Omental fat pad (tissue), 4 donors: ENCODE data around the gene B4GALNT2. TPM values are rescaled to one million over a fixed set of nuclear protein-coding genes. Genes with fewer than 3 reads are reported as not detected.
"Not testable (repeated sequence)": the region's sequence is repeated elsewhere in the genome, so short reads cannot be mapped to it uniquely, and the experiment has no call there.

Experiments
- ATAC-seq: fragments of 150-250 bp; one replicate; pipeline ENCODE4 v1.9.1; 2016; ENCODE audit warnings: mild to moderate bottlenecking, moderate library complexity; ENCODE audit not compliant: low FRiP score
- DNase-seq: peaks from one replicate; pipeline ENCODE4 v3.0.0-alpha.2; 2019; ENCODE audit warnings: low spot score
- total RNA-seq, 4 donors: library from RNA; depleted of rRNA; stranded (reverse); fragments of >200 nt; gene quantifications; one replicate each; pipeline ENCODE4 v1.1.0, GENCODE V29; 2016
- TF ChIP-seq, protein P1 (sequence below), 3 donors: fragments of 450-650 bp; IDR thresholded peaks; one replicate each; pipeline ENCODE4 v1.5.1; 2016 to 2017; ENCODE audit warnings: antibody characterized with exemption in 3 of 3, mild to moderate bottlenecking in 3 of 3, moderate library complexity in 2 of 3

Gene B4GALNT2
- total RNA-seq = not detected

- ATAC-seq = no peak
- DNase-seq = no peak
- TF ChIP-seq, protein P1, sequence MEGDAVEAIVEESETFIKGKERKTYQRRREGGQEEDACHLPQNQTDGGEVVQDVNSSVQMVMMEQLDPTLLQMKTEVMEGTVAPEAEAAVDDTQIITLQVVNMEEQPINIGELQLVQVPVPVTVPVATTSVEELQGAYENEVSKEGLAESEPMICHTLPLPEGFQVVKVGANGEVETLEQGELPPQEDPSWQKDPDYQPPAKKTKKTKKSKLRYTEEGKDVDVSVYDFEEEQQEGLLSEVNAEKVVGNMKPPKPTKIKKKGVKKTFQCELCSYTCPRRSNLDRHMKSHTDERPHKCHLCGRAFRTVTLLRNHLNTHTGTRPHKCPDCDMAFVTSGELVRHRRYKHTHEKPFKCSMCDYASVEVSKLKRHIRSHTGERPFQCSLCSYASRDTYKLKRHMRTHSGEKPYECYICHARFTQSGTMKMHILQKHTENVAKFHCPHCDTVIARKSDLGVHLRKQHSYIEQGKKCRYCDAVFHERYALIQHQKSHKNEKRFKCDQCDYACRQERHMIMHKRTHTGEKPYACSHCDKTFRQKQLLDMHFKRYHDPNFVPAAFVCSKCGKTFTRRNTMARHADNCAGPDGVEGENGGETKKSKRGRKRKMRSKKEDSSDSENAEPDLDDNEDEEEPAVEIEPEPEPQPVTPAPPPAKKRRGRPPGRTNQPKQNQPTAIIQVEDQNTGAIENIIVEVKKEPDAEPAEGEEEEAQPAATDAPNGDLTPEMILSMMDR (IDR thresholded peaks at IDR 0.05) = no peak
Observed at GRCh38 chr17:49132699-49133364, at the start of gene B4GALNT2. Gene B4GALNT2 (plus strand): TSS chr17:49132769. CDS start chr17:49132793, 24 bp downstream.

- not testable (repeated sequence) for ATAC-seq, DNase-seq
Observed at GRCh38 chr17:49085046-49085445, 47.5 kb upstream of the B4GALNT2 start.

GRCh38 chr17:49085565-49086315 is 46.8 kb upstream of the B4GALNT2 start:
- TF ChIP-seq, protein P1 (IDR thresholded peaks at IDR 0.05) = no peak
- DNase-seq = no peak
- ATAC-seq = no peak

DNA sequence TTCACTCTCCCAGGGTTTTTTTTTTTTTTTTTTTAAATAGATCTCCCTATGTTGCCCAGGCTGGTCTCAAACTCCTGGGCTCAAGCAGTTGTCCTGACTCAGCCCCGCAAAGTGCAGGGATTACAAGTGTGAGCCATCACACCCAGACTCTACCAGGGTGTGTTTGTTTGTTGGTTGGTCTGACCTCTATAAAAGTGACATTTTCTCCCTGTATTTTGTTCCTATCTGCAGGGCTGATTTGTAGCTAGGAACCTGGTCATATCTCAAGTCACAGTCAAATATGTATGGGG is 46.3 kb upstream of the B4GALNT2 start:
- no peak for ATAC-seq

GRCh38 chr17:49086649-49087048 is 45.9 kb upstream of the B4GALNT2 start:
- no peak for DNase-seq
- TF ChIP-seq, protein P1 (IDR thresholded peaks at IDR 0.05) = no peak
- no peak for ATAC-seq

More for the DNA sequence above, 46.3 kb upstream of the B4GALNT2 start:
- DNase-seq = no peak
- TF ChIP-seq, protein P1 (IDR thresholded peaks at IDR 0.05) = no peak

GRCh38 chr17:49089094-49089493 is 43.5 kb upstream of the B4GALNT2 start:
- TF ChIP-seq, protein P1 (IDR thresholded peaks at IDR 0.05) = no peak
- DNase-seq = no peak
- ATAC-seq = no peak

DNA sequence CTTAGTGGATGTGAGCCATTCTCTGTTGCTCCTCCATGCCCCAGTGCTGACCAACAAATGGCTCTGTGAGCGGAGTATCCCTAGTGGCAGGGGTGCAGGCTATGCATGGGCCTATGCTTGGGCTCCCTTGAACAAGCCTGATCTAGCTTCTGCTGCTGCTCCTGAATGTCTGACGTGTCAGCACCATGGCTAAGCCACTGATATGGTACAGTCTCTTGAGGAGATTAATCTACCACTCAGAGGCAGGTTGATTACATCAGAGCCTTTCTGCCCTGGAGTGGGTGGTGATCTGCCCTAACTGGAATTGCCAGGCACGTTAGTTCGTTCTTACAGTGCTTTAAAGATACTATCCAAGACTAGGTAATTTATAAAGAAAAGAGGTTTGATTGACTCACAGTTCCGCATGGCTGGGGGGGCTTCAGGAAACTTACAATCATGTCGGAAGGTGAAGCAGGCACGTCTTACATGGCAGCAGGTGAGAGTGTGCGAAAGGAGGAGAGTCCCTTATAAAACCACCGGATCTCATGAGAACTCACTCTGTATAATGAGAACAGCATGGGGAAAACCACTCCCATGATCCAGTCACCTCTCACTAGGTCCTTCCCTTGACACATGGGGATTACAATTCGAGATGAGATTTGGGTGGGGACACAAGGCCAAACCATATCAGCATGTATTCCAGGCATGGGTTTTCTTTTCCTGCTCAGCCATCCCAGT is 41.5 kb upstream of the B4GALNT2 start:
- ATAC-seq (no peak), DNase-seq (no peak)
- TF ChIP-seq, protein P1 (IDR thresholded peaks at IDR 0.05) = no peak
